ENCODE results near the gene REG4.
"Not testable (repeated sequence)": the region's sequence is repeated elsewhere in the genome, so short reads cannot be mapped to it uniquely, and the experiment has no call there.

Gene REG4

GRCh38 chr1:119811387-119811786, at the start of gene REG4:
Gene REG4, minus strand, starts transcription at chr1:119811460. Its CDS starts 2,691 bp downstream, at chr1:119808769.
- Histone ChIP-seq H3K4me1 (ENCODE audit: control insufficient read depth, insufficient read depth, low read length) (no peaks in the 10 kb centered on the region), H3K4me3 (ENCODE audit: low read depth, low read length) (no peak within 1 kb of the TSS), H3K27me3 (ENCODE audit: control insufficient read depth, insufficient read depth, low read length) (peaks cover 12% of the 10 kb centered on the region; the same call in 1 of the 2 replicates), H3K36me3 (ENCODE audit: control insufficient read depth, insufficient read depth, low read length) (no peaks in the 10 kb centered on the region), H3K27ac (ENCODE audit: low read depth, low read length) (no peak within 1 kb of the TSS), H3K9ac (ENCODE audit: low read length) (no peak within 1 kb of the TSS), H3K9me3 (ENCODE audit: control insufficient read depth, insufficient read depth, low read depth, low read length) (no peaks in the 10 kb centered on the region)

- Histone ChIP-seq H3K27me3 (ENCODE audit: control insufficient read depth, insufficient read depth, low read length) (no peaks in the 10 kb centered on the region), H3K4me3 (ENCODE audit: low read depth, low read length) (no peak overlapping the region), H3K9ac (ENCODE audit: low read length) (no peak overlapping the region), H3K9me3 (ENCODE audit: control insufficient read depth, insufficient read depth, low read depth, low read length) (no peaks in the 10 kb centered on the region), H3K27ac (ENCODE audit: low read depth, low read length) (no peak overlapping the region), H3K36me3 (ENCODE audit: control insufficient read depth, insufficient read depth, low read length) (no peaks in the 10 kb centered on the region), H3K4me1 (ENCODE audit: control insufficient read depth, insufficient read depth, low read length) (no peaks in the 10 kb centered on the region)
Measured at GRCh38 chr1:119859647-119860046, 48.4 kb upstream of the REG4 start.

GRCh38 chr1:119858556-119859214, 47.4 kb upstream of the REG4 start:
- H3K27ac ChIP-seq (ENCODE audit: low read depth, low read length); H3K4me3 ChIP-seq (ENCODE audit: low read depth, low read length); H3K9me3 ChIP-seq (ENCODE audit: control insufficient read depth, insufficient read depth, low read depth, low read length); H3K9ac ChIP-seq (ENCODE audit: low read length); H3K27me3 ChIP-seq (ENCODE audit: control insufficient read depth, insufficient read depth, low read length); H3K4me1 ChIP-seq (ENCODE audit: control insufficient read depth, insufficient read depth, low read length); H3K36me3 ChIP-seq (ENCODE audit: control insufficient read depth, insufficient read depth, low read length): not testable (repeated sequence)

- Histone ChIP-seq H3K9ac (ENCODE audit: low read length) (no peak overlapping the region), H3K4me1 (ENCODE audit: control insufficient read depth, insufficient read depth, low read length) (no peaks in the 10 kb centered on the region), H3K27ac (ENCODE audit: low read depth, low read length) (no peak overlapping the region)
Measured at GRCh38 chr1:119858126-119858525, 46.9 kb upstream of the REG4 start.

GRCh38 chr1:119853155-119853554, 41.9 kb upstream of the REG4 start:
- no peak overlapping the region for H3K9ac ChIP-seq (ENCODE audit: low read length)
- no peaks in the 10 kb centered on the region for H3K27me3 ChIP-seq (ENCODE audit: control insufficient read depth, insufficient read depth, low read length)
- H3K9me3 ChIP-seq (ENCODE audit: control insufficient read depth, insufficient read depth, low read depth, low read length), result no peaks in the 10 kb centered on the region
- no peak overlapping the region for H3K4me3 ChIP-seq (ENCODE audit: low read depth, low read length)
- H3K27ac ChIP-seq (ENCODE audit: low read depth, low read length), result no peak overlapping the region
- no peaks in the 10 kb centered on the region for H3K4me1 ChIP-seq (ENCODE audit: control insufficient read depth, insufficient read depth, low read length)
- no peaks in the 10 kb centered on the region for H3K36me3 ChIP-seq (ENCODE audit: control insufficient read depth, insufficient read depth, low read length)

More at GRCh38 chr1:119858126-119858525, 46.9 kb upstream of the REG4 start:
- Histone ChIP-seq H3K4me3 (ENCODE audit: low read depth, low read length) (no peak overlapping the region), H3K36me3 (ENCODE audit: control insufficient read depth, insufficient read depth, low read length) (no peaks in the 10 kb centered on the region), H3K9me3 (ENCODE audit: control insufficient read depth, insufficient read depth, low read depth, low read length) (no peaks in the 10 kb centered on the region), H3K27me3 (ENCODE audit: control insufficient read depth, insufficient read depth, low read length) (no peaks in the 10 kb centered on the region)

GRCh38 chr1:119844206-119844605, 32.9 kb upstream of the REG4 start:
- H3K9ac ChIP-seq (ENCODE audit: low read length), result not testable (repeated sequence)

GRCh38 chr1:119841306-119841705, 30.0 kb upstream of the REG4 start:
- no peaks in the 10 kb centered on the region for H3K9me3 ChIP-seq (ENCODE audit: control insufficient read depth, insufficient read depth, low read depth, low read length)
- H3K36me3 ChIP-seq (ENCODE audit: control insufficient read depth, insufficient read depth, low read length), result no peaks in the 10 kb centered on the region
- no peak overlapping the region for H3K27ac ChIP-seq (ENCODE audit: low read depth, low read length)
- no peak overlapping the region for H3K9ac ChIP-seq (ENCODE audit: low read length)
- H3K4me3 ChIP-seq (ENCODE audit: low read depth, low read length), result no peak overlapping the region
- H3K4me1 ChIP-seq (ENCODE audit: control insufficient read depth, insufficient read depth, low read length), result no peaks in the 10 kb centered on the region
- no peaks in the 10 kb centered on the region for H3K27me3 ChIP-seq (ENCODE audit: control insufficient read depth, insufficient read depth, low read length)

More at GRCh38 chr1:119844206-119844605, 32.9 kb upstream of the REG4 start:
- not testable (repeated sequence) for H3K9me3 ChIP-seq (ENCODE audit: control insufficient read depth, insufficient read depth, low read depth, low read length); H3K36me3 ChIP-seq (ENCODE audit: control insufficient read depth, insufficient read depth, low read length); H3K27ac ChIP-seq (ENCODE audit: low read depth, low read length); H3K4me1 ChIP-seq (ENCODE audit: control insufficient read depth, insufficient read depth, low read length); H3K27me3 ChIP-seq (ENCODE audit: control insufficient read depth, insufficient read depth, low read length); H3K4me3 ChIP-seq (ENCODE audit: low read depth, low read length)

- no peak overlapping the region for H3K9ac ChIP-seq (ENCODE audit: low read length)
Measured at GRCh38 chr1:119840745-119841144, 29.5 kb upstream of the REG4 start.

GRCh38 chr1:119838236-119838635, 27.0 kb upstream of the REG4 start:
- Histone ChIP-seq H3K9ac (ENCODE audit: low read length) (no peak overlapping the region), H3K4me3 (ENCODE audit: low read depth, low read length) (no peak overlapping the region), H3K4me1 (ENCODE audit: control insufficient read depth, insufficient read depth, low read length) (no peaks in the 10 kb centered on the region), H3K27ac (ENCODE audit: low read depth, low read length) (no peak overlapping the region), H3K9me3 (ENCODE audit: control insufficient read depth, insufficient read depth, low read depth, low read length) (no peaks in the 10 kb centered on the region), H3K36me3 (ENCODE audit: control insufficient read depth, insufficient read depth, low read length) (no peaks in the 10 kb centered on the region), H3K27me3 (ENCODE audit: control insufficient read depth, insufficient read depth, low read length) (no peaks in the 10 kb centered on the region)

More at GRCh38 chr1:119840745-119841144, 29.5 kb upstream of the REG4 start:
- H3K27ac ChIP-seq (ENCODE audit: low read depth, low read length), result no peak overlapping the region
- H3K9me3 ChIP-seq (ENCODE audit: control insufficient read depth, insufficient read depth, low read depth, low read length), result no peaks in the 10 kb centered on the region
- H3K27me3 ChIP-seq (ENCODE audit: control insufficient read depth, insufficient read depth, low read length), result no peaks in the 10 kb centered on the region
- H3K4me1 ChIP-seq (ENCODE audit: control insufficient read depth, insufficient read depth, low read length), result no peaks in the 10 kb centered on the region
- no peaks in the 10 kb centered on the region for H3K36me3 ChIP-seq (ENCODE audit: control insufficient read depth, insufficient read depth, low read length)
- H3K4me3 ChIP-seq (ENCODE audit: low read depth, low read length), result no peak overlapping the region

GRCh38 chr1:119834990-119835389, 23.7 kb upstream of the REG4 start:
- Histone ChIP-seq H3K9ac (ENCODE audit: low read length) (no peak overlapping the region), H3K4me1 (ENCODE audit: control insufficient read depth, insufficient read depth, low read length) (no peaks in the 10 kb centered on the region), H3K27ac (ENCODE audit: low read depth, low read length) (no peak overlapping the region), H3K27me3 (ENCODE audit: control insufficient read depth, insufficient read depth, low read length) (no peaks in the 10 kb centered on the region), H3K9me3 (ENCODE audit: control insufficient read depth, insufficient read depth, low read depth, low read length) (no peaks in the 10 kb centered on the region), H3K4me3 (ENCODE audit: low read depth, low read length) (no peak overlapping the region), H3K36me3 (ENCODE audit: control insufficient read depth, insufficient read depth, low read length) (no peaks in the 10 kb centered on the region)

GRCh38 chr1:119831027-119831426, 19.8 kb upstream of the REG4 start:
- no peak overlapping the region for H3K9ac ChIP-seq (ENCODE audit: low read length)
- no peak overlapping the region for H3K4me3 ChIP-seq (ENCODE audit: low read depth, low read length)
- no peaks in the 10 kb centered on the region for H3K27me3 ChIP-seq (ENCODE audit: control insufficient read depth, insufficient read depth, low read length)
- H3K9me3 ChIP-seq (ENCODE audit: control insufficient read depth, insufficient read depth, low read depth, low read length), result no peaks in the 10 kb centered on the region
- no peak overlapping the region for H3K27ac ChIP-seq (ENCODE audit: low read depth, low read length)
- no peaks in the 10 kb centered on the region for H3K36me3 ChIP-seq (ENCODE audit: control insufficient read depth, insufficient read depth, low read length)
- no peaks in the 10 kb centered on the region for H3K4me1 ChIP-seq (ENCODE audit: control insufficient read depth, insufficient read depth, low read length)
